H1 (cell line): ENCODE results near the gene SNED1. TPM values are rescaled to one million over a fixed set of nuclear protein-coding genes. Genes with fewer than 3 reads are reported as not detected.
A peak's percentile ranks its signal among the peaks of the same experiment; 100 is the strongest.

Source experiments
- CTCF ChIA-PET: fragments of 300-600 bp; sonication (Branson Sonifier 250); formaldehyde crosslinking; loops from one replicate; lab custom pipeline; 2021; ENCODE audit not compliant: partially characterized antibody; lab: Charles Lee
- POLR2A ChIA-PET: fragments of 300-600 bp; sonication (Branson Sonifier 250); formaldehyde crosslinking; loops from one replicate; lab custom pipeline; 2021; ENCODE audit warnings: inconsistent platforms; ENCODE audit not compliant: partially characterized antibody; lab: Charles Lee
- DNase-seq, 2 experiments: peaks; one replicate each; pipeline versions ENCODE4 v3.0.0 to v3.0.0-alpha.2; 2010 to 2022; ENCODE audit warnings: low spot score in 2 of 2, low read depth in 1 of 2, mixed read lengths in 1 of 2
- FAIRE-seq: peaks from 2 replicates; lab custom pipeline; 2011; peaks lifted over from hg19 to GRCh38; lab: Jason Lieb, UNC
- H2AFZ ChIP-seq: 2 replicates; pipeline ENCODE4 v1.8.1; 2012; ENCODE audit warnings: low read length, inconsistent platforms
- H2AK5ac ChIP-seq: 2 replicates; pipeline ENCODE4 v1.6.1; 2013; ENCODE audit warnings: low read depth, low read length
- H2BK120ac ChIP-seq: replicated peaks from 2 replicates; pipeline ENCODE3; 2013; ENCODE audit warnings: low read depth, low read length, inconsistent platforms
- H2BK12ac ChIP-seq: 2 replicates; pipeline ENCODE4 v1.6.1; 2013; ENCODE audit warnings: low read depth, low read length
- H2BK15ac ChIP-seq: 2 replicates; pipeline ENCODE4 v1.6.1; 2013; ENCODE audit warnings: low read length
- H2BK20ac ChIP-seq: 2 replicates; pipeline ENCODE4 v1.6.1; 2013; ENCODE audit warnings: low read length
- H2BK5ac ChIP-seq: 2 replicates; pipeline ENCODE4 v1.6.1; 2013; ENCODE audit warnings: low read depth, low read length
- H3K14ac ChIP-seq: 2 replicates; pipeline ENCODE4 v1.6.1; 2013; ENCODE audit warnings: inconsistent platforms; ENCODE audit not compliant: insufficient read length
- H3K18ac ChIP-seq: 2 replicates; pipeline ENCODE4 v1.6.1; 2013; ENCODE audit warnings: low read length; ENCODE audit errors: extremely low read depth
- H3K23ac ChIP-seq: 2 replicates; pipeline ENCODE4 v1.6.1; 2013; ENCODE audit warnings: inconsistent platforms; ENCODE audit not compliant: insufficient read length
- H3K23me2 ChIP-seq: 2 replicates; pipeline ENCODE4 v1.6.1; 2013; ENCODE audit warnings: low read depth, low read length
- H3K27ac ChIP-seq: 2 replicates; pipeline ENCODE4 v1.6.1; 2011; ENCODE audit warnings: low read depth, low read length, inconsistent platforms
- H3K27me3 ChIP-seq, 4 experiments: replicated peaks in 1 of 4; 1 replicate in 1 of 4; 2 replicates in 3 of 4; pipeline versions ENCODE4 v1.6.1 to v1.8.1; 2011 to 2013; ENCODE audit warnings: low read length in 3 of 4, mild to moderate bottlenecking in 3 of 4, inconsistent platforms in 2 of 4, mixed read lengths in 2 of 4, moderate library complexity in 1 of 4; ENCODE audit not compliant: control insufficient read depth in 3 of 4, insufficient read depth in 3 of 4; ENCODE audit errors: extremely low read depth in 1 of 4
- H3K36me3 ChIP-seq, 4 experiments: 2 replicates each; pipeline versions ENCODE4 v1.6.1 to v1.8.1; 2011 to 2013; ENCODE audit warnings: mild to moderate bottlenecking in 4 of 4, low read length in 3 of 4, moderate library complexity in 2 of 4, control low read depth in 1 of 4, inconsistent platforms in 1 of 4; ENCODE audit not compliant: insufficient read depth in 4 of 4, control insufficient read depth in 2 of 4
- H3K4ac ChIP-seq: replicated peaks from 2 replicates; pipeline ENCODE3; 2013; ENCODE audit warnings: low read length, low read depth, mixed read lengths, inconsistent platforms; ENCODE audit not compliant: insufficient read length
- H3K4me1 ChIP-seq, 4 experiments: replicated peaks in 1 of 4; 1 replicate in 1 of 4; 2 replicates in 3 of 4; pipeline versions ENCODE4 v1.6.1 to v1.8.1; 2011 to 2013; ENCODE audit warnings: low read length in 3 of 4, inconsistent platforms in 2 of 4, mixed read lengths in 1 of 4; ENCODE audit not compliant: insufficient read depth in 4 of 4, control insufficient read depth in 3 of 4
- H3K4me2 ChIP-seq, 2 experiments: 2 replicates each; pipeline versions ENCODE4 v1.6.1 to v1.8.1; 2011 to 2013; ENCODE audit warnings: low read depth in 2 of 2, low read length in 2 of 2, control low read depth in 1 of 2, inconsistent platforms in 1 of 2, mild to moderate bottlenecking in 1 of 2; ENCODE audit not compliant: insufficient read depth in 1 of 2
- H3K4me3 ChIP-seq, 4 experiments: fragments of 200-600, 300-600 bp in 1 of 4; sonication (generic), shearing (Covaris generic), sonication (Bioruptor Twin) in 1 of 4; 2 replicates each; pipeline versions ENCODE4 v1.5.1 to v1.8.1; 2011 to 2016; ENCODE audit warnings: low read length in 4 of 4, low read depth in 3 of 4, control low read depth in 2 of 4, inconsistent platforms in 2 of 4, mild to moderate bottlenecking in 2 of 4, mixed read lengths in 1 of 4, moderate library complexity in 1 of 4; ENCODE audit not compliant: insufficient read depth in 2 of 4; ENCODE audit errors: extremely low read depth in 1 of 4
- H3K56ac ChIP-seq: replicated peaks from 2 replicates; pipeline ENCODE3; 2013; ENCODE audit warnings: low read depth, mild to moderate bottlenecking, mixed read lengths, low read length, inconsistent platforms; ENCODE audit not compliant: insufficient read length
- H3K79me1 ChIP-seq: 2 replicates; pipeline ENCODE4 v1.6.1; 2013; ENCODE audit warnings: low read depth, low read length, control low read depth
- H3K79me2 ChIP-seq, 2 experiments: 2 replicates each; pipeline versions ENCODE4 v1.6.1 to v1.8.1; 2012 to 2013; ENCODE audit warnings: low read length in 2 of 2, mild to moderate bottlenecking in 2 of 2, inconsistent platforms in 1 of 2; ENCODE audit not compliant: insufficient read depth in 2 of 2, control insufficient read depth in 1 of 2
- H3K9ac ChIP-seq, 4 experiments: replicated peaks in 1 of 4; 1 replicate in 1 of 4; 2 replicates in 3 of 4; pipeline versions ENCODE4 v1.6.1 to v1.8.1; 2011 to 2013; ENCODE audit warnings: low read depth in 3 of 4, low read length in 3 of 4, control low read depth in 2 of 4, mild to moderate bottlenecking in 2 of 4, moderate library complexity in 2 of 4, inconsistent platforms in 1 of 4; ENCODE audit errors: extremely low read depth in 1 of 4
- H3K9me3 ChIP-seq, 2 experiments: 2 replicates each; pipeline versions ENCODE4 v1.6.1 to v1.8.1; 2012 to 2013; ENCODE audit warnings: mild to moderate bottlenecking in 2 of 2, moderate library complexity in 2 of 2, control low read depth in 1 of 2, inconsistent platforms in 1 of 2, low read depth in 1 of 2, low read length in 1 of 2, mixed read lengths in 1 of 2; ENCODE audit not compliant: insufficient read depth in 2 of 2
- H4K20me1 ChIP-seq, 2 experiments: replicated peaks in 1 of 2; 2 replicates each; pipeline versions ENCODE3 to v1.8.1; 2011 to 2013; ENCODE audit warnings: inconsistent platforms in 2 of 2, low read length in 2 of 2, mild to moderate bottlenecking in 1 of 2; ENCODE audit not compliant: insufficient read depth in 2 of 2, control insufficient read depth in 1 of 2
- H4K5ac ChIP-seq: 2 replicates; pipeline ENCODE4 v1.6.1; 2013; ENCODE audit warnings: low read length, low read depth, mixed read lengths, inconsistent platforms; ENCODE audit not compliant: insufficient read length
- H4K8ac ChIP-seq: 2 replicates; pipeline ENCODE4 v1.8.0; 2013; ENCODE audit warnings: mild to moderate bottlenecking, moderate library complexity, low read length, inconsistent platforms; ENCODE audit not compliant: insufficient read depth; ENCODE audit errors: extremely low read depth
- H4K91ac ChIP-seq: replicated peaks from 2 replicates; pipeline ENCODE3; 2013; ENCODE audit warnings: low read length, mixed read lengths, inconsistent platforms; ENCODE audit not compliant: insufficient read length
- ASH2L ChIP-seq: fragments of 200-600, 300-600 bp; sonication (generic); IDR thresholded peaks from one replicate; pipeline ENCODE4 v1.7.1; 2017; ENCODE audit warnings: low read length
- ATF3 ChIP-seq: IDR thresholded peaks from 2 replicates; pipeline ENCODE4 v1.6.1; 2011; ENCODE audit warnings: low read depth, mild to moderate bottlenecking, low read length; ENCODE audit not compliant: insufficient read depth
- CHD2 ChIP-seq: IDR thresholded peaks from 2 replicates; pipeline ENCODE4 v1.6.1; 2012; ENCODE audit warnings: low read length, improper control_type of control experiment
- CTCF ChIP-seq, 3 experiments: IDR thresholded peaks; 1 replicate in 2 of 3; 2 replicates in 1 of 3; pipeline versions ENCODE4 v1.5.1 to v1.6.1; 2011; ENCODE audit warnings: low read length in 3 of 3, mild to moderate bottlenecking in 3 of 3, inconsistent platforms in 2 of 3, low read depth in 1 of 3, moderate library complexity in 1 of 3; ENCODE audit not compliant: insufficient read depth in 1 of 3; ENCODE audit errors: control extremely low read depth in 1 of 3
- EP300 ChIP-seq, 2 experiments: IDR thresholded peaks; 1 replicate in 1 of 2; 2 replicates in 1 of 2; pipeline ENCODE4 v1.6.1; 2011 to 2012; ENCODE audit warnings: low read depth in 2 of 2, low read length in 2 of 2, mild to moderate bottlenecking in 2 of 2, borderline replicate concordance in 1 of 2, inconsistent platforms in 1 of 2, moderate library complexity in 1 of 2
- RBBP5 ChIP-seq: IDR thresholded peaks from 2 replicates; pipeline ENCODE4 v1.7.1; 2012; ENCODE audit warnings: low read depth, mild to moderate bottlenecking, inconsistent platforms, low read length, moderate library complexity, borderline replicate concordance
- RFX5 ChIP-seq: IDR thresholded peaks from 2 replicates; pipeline ENCODE4 v1.6.1; 2011; ENCODE audit warnings: low read depth, low read length, improper control_type of control experiment, borderline replicate concordance
- WGBS, 2 experiments: shearing (Covaris generic) in 1 of 2; methylation state at CpG; one replicate each; pipeline versions ENCODE4 v1.1.6 to v1.1.7; 2013 to 2015; ENCODE audit warnings: low lambda C conversion rate in 2 of 2, mixed read lengths in 2 of 2, inconsistent platforms in 1 of 2, low coverage in 1 of 2, missing lambda C conversion rate in 1 of 2; ENCODE audit not compliant: insufficient replicate concordance in 2 of 2, insufficient coverage in 1 of 2, insufficient read length in 1 of 2; ENCODE audit errors: extremely low coverage in 1 of 2, missing lambda C conversion rate in 1 of 2; 5-methylcytosine and 5-hydroxymethylcytosine counted together
- polyA plus RNA-seq, 7 experiments: library from polyadenylated mRNA; depleted of rRNA in 3 of 7; stranded (reverse) in 5 of 7; unstranded in 2 of 7; fragments of >200 nt in 5 of 7; fragments of 200-250 nt in 2 of 7; gene quantifications; 1 replicate in 5 of 7; 2 replicates in 1 of 7; 4 replicates in 1 of 7; pipeline versions ENCODE4 v1.2.1 to v1.2.3, GENCODE V29; 2011 to 2013; ENCODE audit warnings: missing spikeins in 2 of 7, mixed read lengths in 2 of 7
- total RNA-seq: library from RNA; stranded (reverse); fragmentation: NEBNext Ultra II Directional; extraction: Animal tissue kit (Norgen Biotek cat#: 25700); gene quantifications from 2 replicates; pipeline ENCODE4 v1.2.1, GENCODE V29; 2021

The SNED1 gene
- total and polyA plus RNA-seq, 2 of the 8 experiments (the other 6 are each of a cell fraction or from before 2014, with no cell fraction given): 1.9 TPM

- H2BK15ac ChIP-seq: peak overlapping the region; percentile 81; the same call in 1 of the 2 replicates
- peaks cover 2% of the 10 kb centered on the region; the same call in 1 of the 2 replicates for H3K23me2 ChIP-seq
- no peak overlapping the region for H3K27ac ChIP-seq
- ChIA-PET POLR2A (interaction anchor here (1.5 to 2.4 kb wide), 2 partner anchors 7 to 10 kb away, joined by 7 to 9 read pairs; no protein-coding TSS in a partner anchor), CTCF (interaction anchor here (0.7 to 3.7 kb wide), 8 partner anchors 10 to 57 kb away, joined by 3 to 11 read pairs (median 4); partner anchors contain the start of gene SNED1)
- H4K8ac ChIP-seq: peak overlapping the region; percentile 80; the same call in 1 of the 2 replicates
- H3K9ac ChIP-seq: no peak overlapping the region; a peak in 1 of 7 replicates
- H2AFZ ChIP-seq: peak overlapping the region; percentile 31; the same call in 1 of the 2 replicates
- WGBS, 2 experiments: 79% methylated on average over 11 of the region's 12 CpGs; no CpG with 5 or more reads in 1 of the 2 experiments
- H3K4me1 ChIP-seq: peaks cover 0 to 19% (median 15%) of the 10 kb centered on the region in 4 experiments; a peak in 6 of 7 replicates
- no peaks in the 10 kb centered on the region for H4K20me1 ChIP-seq
- H2AK5ac ChIP-seq: no peak overlapping the region
- peak overlapping the region; percentile 50 for H3K4me2 ChIP-seq
- H3K18ac ChIP-seq: peak overlapping the region; percentile 93; the same call in 1 of the 2 replicates
- FAIRE-seq (no peak), DNase-seq (no peak)
- H2BK120ac ChIP-seq: no peak overlapping the region
- no peaks in the 10 kb centered on the region for H3K79me1 ChIP-seq
- peak overlapping the region; percentile 12 for H3K4ac ChIP-seq
- peaks cover 0 to 1% of the 10 kb centered on the region in 2 experiments; a peak in 1 of 4 replicates for H3K9me3 ChIP-seq
- H3K79me2 ChIP-seq: no peaks in the 10 kb centered on the region
- peak overlapping the region; percentile 97; the same call in 1 of the 2 replicates for H2BK12ac ChIP-seq
- peak overlapping the region; percentile 72; the same call in 1 of the 2 replicates for H2BK20ac ChIP-seq
- H3K56ac ChIP-seq: no peak overlapping the region
- H3K4me3 ChIP-seq: peak overlapping the region in 1 of 4 experiments; percentile 39; a peak in 1 of 8 replicates
- H3K14ac ChIP-seq: no peak overlapping the region
- H3K23ac ChIP-seq: no peak overlapping the region
- H2BK5ac ChIP-seq: peak overlapping the region; percentile 91; the same call in 1 of the 2 replicates
- H4K91ac ChIP-seq: peak overlapping the region; percentile 78
- peak overlapping the region; percentile 5 for H4K5ac ChIP-seq
- H3K36me3 ChIP-seq: no peaks in the 10 kb centered on the region
- no peaks in the 10 kb centered on the region for H3K27me3 ChIP-seq
- no peak for TF ChIP-seq RBBP5
- no peak for TF ChIP-seq RFX5
- no peak for TF ChIP-seq CTCF (IDR thresholded peaks at IDR 0.05; ENCODE audit: control extremely low read depth in 1 of 3, insufficient read depth in 1 of 3, low read depth in 1 of 3, low read length in 3 of 3)
- no peak for TF ChIP-seq ATF3
- no peak for TF ChIP-seq CHD2
- no peak for TF ChIP-seq ASH2L
- no peak for TF ChIP-seq EP300 (IDR thresholded peaks at IDR 0.05; ENCODE audit: borderline replicate concordance in 1 of 2, low read depth in 2 of 2, low read length in 2 of 2)
Measured at GRCh38 chr2:241010531-241011295, 12.3 kb downstream of the SNED1 start.
